ENCODE data around the gene TUT4. TPM values are rescaled to one million over a fixed set of nuclear protein-coding genes. Genes with fewer than 3 reads are reported as not detected.
A peak's percentile ranks its signal among the peaks of the same experiment; 100 is the strongest.

Gene TUT4
- polyA plus RNA-seq, 3 donors, result 4.3 to 24.2 (median 7.6) TPM

DNA sequence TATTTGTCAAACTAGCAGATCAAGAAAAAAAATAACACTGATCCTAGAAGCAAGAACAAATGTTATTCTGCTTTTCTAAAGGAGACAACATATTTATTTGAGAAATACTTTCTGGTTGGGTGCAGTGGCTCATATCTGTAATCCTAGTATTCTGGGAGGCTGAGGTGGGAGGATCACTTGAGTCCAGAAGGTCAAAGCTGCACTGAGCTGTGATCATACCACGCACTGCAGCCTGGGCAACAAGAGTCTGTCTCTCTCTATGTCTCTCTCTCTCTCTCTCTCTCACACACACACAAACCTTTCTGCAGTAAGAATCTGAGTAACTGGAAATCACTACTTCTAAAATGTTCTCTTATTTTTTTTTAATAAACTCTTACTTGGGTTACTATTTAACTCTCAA is 117.2 kb downstream of the TUT4 start:
- Histone ChIP-seq H3K4me3 (replicated peaks in 1 of 3; ENCODE audit: low read depth in 2 of 3, low read length in 3 of 3) (no peak overlapping the region), H3K4me1 (ENCODE audit: control insufficient read depth in 1 of 2, insufficient read depth in 2 of 2, low read length in 2 of 2) (peaks cover 14 to 20% of the 10 kb centered on the region in 2 donors), H3K27me3 (ENCODE audit: control insufficient read depth in 2 of 2, insufficient read depth in 2 of 2, low read length in 2 of 2) (no peaks in the 10 kb centered on the region), H3K79me2 (ENCODE audit: insufficient read depth, low read length) (no peaks in the 10 kb centered on the region), H3K9me3 (replicated peaks in 1 of 2; ENCODE audit: control insufficient read depth in 1 of 2, insufficient read depth in 1 of 2, low read length in 2 of 2) (no peaks in the 10 kb centered on the region), H3K4me2 (replicated peaks; ENCODE audit: extremely low read depth, low read length, poor library complexity, severe bottlenecking) (no peak overlapping the region), H3K9ac (ENCODE audit: insufficient read depth, low read length, poor library complexity, severe bottlenecking) (no peak overlapping the region), H3K36me3 (replicated peaks in 1 of 2; ENCODE audit: control insufficient read depth in 1 of 2, insufficient read depth in 2 of 2, low read length in 2 of 2) (peaks cover 28 to 70% of the 10 kb centered on the region in 2 donors), H4K20me1 (ENCODE audit: insufficient read depth, low read length) (no peaks in the 10 kb centered on the region), H2AFZ (ENCODE audit: insufficient read depth, low read depth, low read length, poor library complexity, severe bottlenecking) (no peak overlapping the region), H3K27ac (ENCODE audit: low read depth in 1 of 2, low read length in 2 of 2) (no peak overlapping the region)
- H3K4me1 Mint-ChIP-seq, result peaks cover 21% of the 10 kb centered on the region
- peaks cover 57% of the 10 kb centered on the region in 2 donors for H3K36me3 Mint-ChIP-seq
- no peak for DNase-seq
- no peaks in the 10 kb centered on the region for H3K9me3 Mint-ChIP-seq
- peak overlapping the region in 1 of 7 donors; percentile 14 for H3K27ac Mint-ChIP-seq
- no peak overlapping the region for H3K4me3 Mint-ChIP-seq
- intact Hi-C loops (cut with micrococcal nuclease), result no loop called here
- WGBS (ENCODE audit: insufficient coverage), result no CpG with 5 or more reads among the region's 1 CpG
- TF ChIP-seq, protein P1, sequence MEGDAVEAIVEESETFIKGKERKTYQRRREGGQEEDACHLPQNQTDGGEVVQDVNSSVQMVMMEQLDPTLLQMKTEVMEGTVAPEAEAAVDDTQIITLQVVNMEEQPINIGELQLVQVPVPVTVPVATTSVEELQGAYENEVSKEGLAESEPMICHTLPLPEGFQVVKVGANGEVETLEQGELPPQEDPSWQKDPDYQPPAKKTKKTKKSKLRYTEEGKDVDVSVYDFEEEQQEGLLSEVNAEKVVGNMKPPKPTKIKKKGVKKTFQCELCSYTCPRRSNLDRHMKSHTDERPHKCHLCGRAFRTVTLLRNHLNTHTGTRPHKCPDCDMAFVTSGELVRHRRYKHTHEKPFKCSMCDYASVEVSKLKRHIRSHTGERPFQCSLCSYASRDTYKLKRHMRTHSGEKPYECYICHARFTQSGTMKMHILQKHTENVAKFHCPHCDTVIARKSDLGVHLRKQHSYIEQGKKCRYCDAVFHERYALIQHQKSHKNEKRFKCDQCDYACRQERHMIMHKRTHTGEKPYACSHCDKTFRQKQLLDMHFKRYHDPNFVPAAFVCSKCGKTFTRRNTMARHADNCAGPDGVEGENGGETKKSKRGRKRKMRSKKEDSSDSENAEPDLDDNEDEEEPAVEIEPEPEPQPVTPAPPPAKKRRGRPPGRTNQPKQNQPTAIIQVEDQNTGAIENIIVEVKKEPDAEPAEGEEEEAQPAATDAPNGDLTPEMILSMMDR (IDR thresholded peaks at IDR 0.05), result no peak
- peaks cover 0 to 2% (median 0%) of the 10 kb centered on the region in 3 donors for H3K27me3 Mint-ChIP-seq (ENCODE audit: low read depth in 3 of 3)

DNA sequence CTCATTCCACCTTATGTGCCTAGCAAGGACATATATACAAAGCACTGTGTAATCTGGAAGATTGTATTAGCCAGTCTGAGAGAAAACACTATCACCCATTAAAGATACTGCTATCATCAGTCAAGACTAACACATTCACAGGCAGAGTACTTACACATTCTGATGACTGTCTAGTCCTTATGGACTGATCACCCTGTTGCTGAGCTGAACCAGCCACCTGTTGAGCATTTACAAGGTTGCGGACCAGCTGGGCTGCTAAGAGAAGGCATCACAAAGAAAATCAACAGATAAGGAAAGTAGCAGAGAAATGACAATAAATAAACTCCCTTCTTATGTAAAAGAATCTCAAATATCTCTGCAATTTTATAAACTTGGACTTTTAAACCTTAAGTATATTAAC is 117.7 kb downstream of the TUT4 start:
- no peak for DNase-seq
- Histone ChIP-seq H3K4me1 (ENCODE audit: control insufficient read depth in 1 of 2, insufficient read depth in 2 of 2, low read length in 2 of 2) (peaks cover 10 to 17% of the 10 kb centered on the region in 2 donors), H3K27me3 (ENCODE audit: control insufficient read depth in 2 of 2, insufficient read depth in 2 of 2, low read length in 2 of 2) (no peaks in the 10 kb centered on the region), H3K4me2 (replicated peaks; ENCODE audit: extremely low read depth, low read length, poor library complexity, severe bottlenecking) (no peak overlapping the region), H3K9ac (ENCODE audit: insufficient read depth, low read length, poor library complexity, severe bottlenecking) (no peak overlapping the region), H3K79me2 (ENCODE audit: insufficient read depth, low read length) (no peaks in the 10 kb centered on the region), H2AFZ (ENCODE audit: insufficient read depth, low read depth, low read length, poor library complexity, severe bottlenecking) (no peak overlapping the region), H3K27ac (ENCODE audit: low read depth in 1 of 2, low read length in 2 of 2) (no peak overlapping the region), H4K20me1 (ENCODE audit: insufficient read depth, low read length) (no peaks in the 10 kb centered on the region), H3K9me3 (replicated peaks in 1 of 2; ENCODE audit: control insufficient read depth in 1 of 2, insufficient read depth in 1 of 2, low read length in 2 of 2) (no peaks in the 10 kb centered on the region), H3K4me3 (replicated peaks in 1 of 3; ENCODE audit: low read depth in 2 of 3, low read length in 3 of 3) (no peak overlapping the region), H3K36me3 (replicated peaks in 1 of 2; ENCODE audit: control insufficient read depth in 1 of 2, insufficient read depth in 2 of 2, low read length in 2 of 2) (peaks cover 31 to 74% of the 10 kb centered on the region in 2 donors)
- Mint-ChIP-seq H3K27me3 (ENCODE audit: low read depth in 3 of 3) (peaks cover 0 to 2% (median 2%) of the 10 kb centered on the region in 3 donors), H3K27ac (no peak overlapping the region), H3K9me3 (no peaks in the 10 kb centered on the region), H3K4me3 (no peak overlapping the region), H3K4me1 (peaks cover 17% of the 10 kb centered on the region), H3K36me3 (peaks cover 58% of the 10 kb centered on the region in 2 donors)
- intact Hi-C loops (cut with micrococcal nuclease), result no loop called here
- TF ChIP-seq, protein P1 (IDR thresholded peaks at IDR 0.05), result no peak
- WGBS (ENCODE audit: insufficient coverage), result no CpG with 5 or more reads among the region's 1 CpG

All from CD14-positive monocyte (primary cell).